GM04503 (cell line): ENCODE results near the gene MPP3.
"Not testable (repeated sequence)": the region's sequence is repeated elsewhere in the genome, so short reads cannot be mapped to it uniquely, and the experiment has no call there.

Source experiments
- DNase-seq: peaks from one replicate; pipeline ENCODE4 v3.0.0-alpha.2; 2012; ENCODE audit warnings: low read depth

MPP3 gene, protein sequence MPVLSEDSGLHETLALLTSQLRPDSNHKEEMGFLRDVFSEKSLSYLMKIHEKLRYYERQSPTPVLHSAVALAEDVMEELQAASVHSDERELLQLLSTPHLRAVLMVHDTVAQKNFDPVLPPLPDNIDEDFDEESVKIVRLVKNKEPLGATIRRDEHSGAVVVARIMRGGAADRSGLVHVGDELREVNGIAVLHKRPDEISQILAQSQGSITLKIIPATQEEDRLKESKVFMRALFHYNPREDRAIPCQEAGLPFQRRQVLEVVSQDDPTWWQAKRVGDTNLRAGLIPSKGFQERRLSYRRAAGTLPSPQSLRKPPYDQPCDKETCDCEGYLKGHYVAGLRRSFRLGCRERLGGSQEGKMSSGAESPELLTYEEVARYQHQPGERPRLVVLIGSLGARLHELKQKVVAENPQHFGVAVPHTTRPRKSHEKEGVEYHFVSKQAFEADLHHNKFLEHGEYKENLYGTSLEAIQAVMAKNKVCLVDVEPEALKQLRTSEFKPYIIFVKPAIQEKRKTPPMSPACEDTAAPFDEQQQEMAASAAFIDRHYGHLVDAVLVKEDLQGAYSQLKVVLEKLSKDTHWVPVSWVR

DNA sequence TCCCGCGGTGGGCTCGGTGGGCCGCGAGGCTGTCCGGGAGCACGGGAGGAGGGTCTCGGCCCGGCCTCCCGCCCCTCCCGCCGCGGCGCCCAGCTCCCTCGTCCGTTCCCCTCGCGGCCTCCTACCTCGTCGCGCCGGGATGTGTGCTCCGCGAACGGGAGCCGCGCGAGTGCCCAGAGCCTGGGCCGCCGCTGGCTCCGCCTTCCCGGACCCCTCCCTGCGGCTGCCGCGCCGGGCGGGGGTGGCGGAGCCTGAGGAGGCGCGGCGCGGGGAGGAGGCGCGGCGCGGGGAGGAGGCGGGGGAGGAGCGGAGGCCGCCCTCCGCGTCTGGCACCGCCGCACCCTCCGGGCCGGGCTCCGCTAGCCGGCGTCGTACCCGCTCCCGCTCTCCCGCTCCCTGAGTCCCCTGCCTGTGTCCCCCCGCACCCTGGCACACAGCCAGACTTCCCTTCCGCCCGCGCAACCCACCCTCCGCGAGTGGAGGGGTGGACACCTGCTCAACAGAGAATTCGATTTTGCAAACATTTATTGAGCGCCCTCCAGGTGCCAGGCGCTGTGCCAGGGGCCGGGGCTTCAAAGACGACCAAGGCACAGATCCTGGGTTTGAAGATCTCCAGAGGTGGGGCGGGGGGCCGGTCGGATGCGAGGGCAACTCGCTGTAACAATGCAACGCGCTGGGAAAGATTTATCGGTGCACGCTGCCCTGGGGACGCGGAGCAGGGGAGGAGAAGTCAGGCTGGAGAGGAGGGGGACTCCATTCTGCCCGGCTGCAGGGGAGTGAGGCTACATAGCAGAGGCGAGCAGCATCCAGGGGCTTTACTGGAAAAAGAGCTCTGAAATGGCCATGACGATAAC is at the start of gene MPP3:
MPP3 (minus strand) TSS at position 171 of the 854 bp plus-strand sequence. CDS start 1,240 bp downstream, outside the sequence.
- DNase-seq, result peak; percentile 7

DNA sequence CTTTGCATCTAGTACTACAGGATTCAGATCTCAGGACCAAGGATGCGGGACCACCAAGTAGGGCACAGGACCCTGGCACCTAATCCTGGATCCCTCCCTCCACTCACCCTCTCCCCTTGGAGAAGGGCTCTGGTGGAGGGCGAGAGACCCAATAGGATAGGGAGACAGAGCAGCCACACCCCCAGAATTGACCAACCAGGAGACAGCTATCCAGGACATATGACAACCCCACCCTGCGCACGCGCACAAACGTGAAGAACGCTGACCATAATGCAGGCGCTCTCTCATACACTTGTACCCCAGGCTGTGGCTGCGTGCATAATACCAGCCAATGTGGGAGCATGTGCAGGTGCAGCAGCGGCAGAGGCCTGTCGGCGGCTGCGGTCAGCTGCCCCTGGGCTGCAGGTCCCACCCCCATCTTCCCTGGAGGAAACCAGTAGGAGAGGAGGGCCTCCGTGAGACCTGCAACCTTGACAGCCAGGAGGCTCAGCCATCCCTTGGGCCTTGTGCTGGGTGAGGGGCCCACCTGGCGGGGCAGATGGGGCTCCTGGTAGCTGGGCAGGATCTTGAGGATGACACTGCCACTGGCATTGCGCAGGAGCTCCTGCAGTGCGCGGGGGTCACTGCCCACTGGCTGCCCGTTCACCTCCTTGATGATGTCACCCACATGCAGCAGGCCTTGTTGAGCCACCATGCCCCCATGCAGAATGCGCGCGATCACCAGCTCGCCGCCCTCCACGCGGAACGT is 49.0 kb upstream of the MPP3 start:
- DNase-seq, result no peak

DNA sequence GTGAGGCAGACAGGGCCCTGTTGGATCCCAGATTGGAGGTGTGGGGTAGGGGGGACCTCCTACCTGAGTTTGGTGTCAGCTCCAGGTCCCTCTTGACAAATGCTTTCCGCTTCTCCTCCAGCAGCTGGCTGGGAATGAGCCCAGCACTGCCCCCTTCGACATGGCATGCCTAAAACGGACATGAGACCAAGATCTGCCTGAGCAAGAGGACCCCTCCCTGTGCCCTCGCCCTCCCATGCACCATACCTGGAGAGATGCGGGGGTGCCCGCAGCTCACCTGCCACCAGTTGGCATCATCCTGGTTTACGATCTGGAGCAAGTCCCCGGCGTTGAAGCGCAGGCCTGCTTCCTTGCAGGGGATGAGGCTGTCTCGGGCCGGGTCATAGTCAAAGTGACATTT is 48.2 kb upstream of the MPP3 start:
- DNase-seq, result no peak

DNA sequence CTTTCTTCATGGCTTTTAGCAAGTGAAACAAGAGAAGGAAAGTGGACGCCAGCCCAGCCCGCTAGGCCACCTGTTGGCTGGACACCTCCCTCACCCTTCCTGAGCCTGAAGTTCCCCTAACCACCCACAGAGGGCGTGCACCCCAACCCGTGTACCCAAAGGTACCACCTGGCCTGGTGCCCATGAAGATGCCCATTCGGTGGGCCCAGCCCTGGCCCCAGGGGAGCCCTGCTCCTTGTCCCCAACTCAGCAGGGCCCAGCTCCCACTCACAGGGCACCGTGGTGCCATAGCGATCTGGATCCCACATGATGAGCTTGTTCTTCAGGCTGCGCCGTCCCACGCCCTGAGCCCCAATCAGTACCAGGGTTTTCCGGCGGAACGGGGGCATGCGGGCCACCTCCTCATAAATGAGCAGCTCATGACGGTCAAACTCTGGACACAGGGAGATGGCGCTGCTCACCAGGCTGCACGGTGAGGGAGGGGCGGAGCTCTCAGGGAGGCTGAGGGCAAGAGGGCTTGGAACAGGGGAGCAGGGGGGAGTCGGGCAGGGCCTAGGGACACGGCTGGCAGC is 47.6 kb upstream of the MPP3 start:
- no peak for DNase-seq

DNA sequence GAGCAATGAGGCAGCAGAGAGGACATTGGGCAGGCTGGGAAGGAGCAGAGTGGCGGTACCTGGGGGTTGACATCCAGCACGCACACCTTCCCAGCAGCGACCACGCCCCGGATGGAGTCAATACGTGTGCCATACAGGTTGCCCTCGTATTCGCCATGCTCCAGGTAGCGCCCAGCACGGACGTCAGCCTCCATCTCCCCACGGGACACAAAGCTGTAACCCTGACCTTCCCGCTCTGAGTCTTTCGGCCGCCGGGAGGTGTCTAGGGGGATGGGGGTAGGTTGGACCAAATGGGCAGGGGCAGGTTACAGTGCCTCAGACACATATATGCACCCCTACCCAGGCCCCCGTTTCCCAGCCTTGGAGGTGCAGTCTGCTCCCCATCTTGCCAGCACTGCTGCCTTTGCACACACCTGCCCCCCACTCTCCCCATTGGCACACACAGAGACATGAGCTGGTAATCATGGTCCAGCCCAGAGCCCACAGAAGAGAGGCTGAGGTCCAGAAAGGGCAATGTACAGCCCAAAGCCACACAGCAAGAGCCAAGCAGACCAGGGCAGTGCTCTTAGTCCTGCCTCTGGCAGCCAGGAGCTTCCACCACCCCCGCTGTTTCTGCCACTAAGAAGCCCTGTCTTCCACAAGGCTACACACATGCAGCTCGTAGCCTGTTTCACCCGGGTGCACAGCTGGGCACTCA is 46.9 kb upstream of the MPP3 start:
- DNase-seq, result no peak

DNA sequence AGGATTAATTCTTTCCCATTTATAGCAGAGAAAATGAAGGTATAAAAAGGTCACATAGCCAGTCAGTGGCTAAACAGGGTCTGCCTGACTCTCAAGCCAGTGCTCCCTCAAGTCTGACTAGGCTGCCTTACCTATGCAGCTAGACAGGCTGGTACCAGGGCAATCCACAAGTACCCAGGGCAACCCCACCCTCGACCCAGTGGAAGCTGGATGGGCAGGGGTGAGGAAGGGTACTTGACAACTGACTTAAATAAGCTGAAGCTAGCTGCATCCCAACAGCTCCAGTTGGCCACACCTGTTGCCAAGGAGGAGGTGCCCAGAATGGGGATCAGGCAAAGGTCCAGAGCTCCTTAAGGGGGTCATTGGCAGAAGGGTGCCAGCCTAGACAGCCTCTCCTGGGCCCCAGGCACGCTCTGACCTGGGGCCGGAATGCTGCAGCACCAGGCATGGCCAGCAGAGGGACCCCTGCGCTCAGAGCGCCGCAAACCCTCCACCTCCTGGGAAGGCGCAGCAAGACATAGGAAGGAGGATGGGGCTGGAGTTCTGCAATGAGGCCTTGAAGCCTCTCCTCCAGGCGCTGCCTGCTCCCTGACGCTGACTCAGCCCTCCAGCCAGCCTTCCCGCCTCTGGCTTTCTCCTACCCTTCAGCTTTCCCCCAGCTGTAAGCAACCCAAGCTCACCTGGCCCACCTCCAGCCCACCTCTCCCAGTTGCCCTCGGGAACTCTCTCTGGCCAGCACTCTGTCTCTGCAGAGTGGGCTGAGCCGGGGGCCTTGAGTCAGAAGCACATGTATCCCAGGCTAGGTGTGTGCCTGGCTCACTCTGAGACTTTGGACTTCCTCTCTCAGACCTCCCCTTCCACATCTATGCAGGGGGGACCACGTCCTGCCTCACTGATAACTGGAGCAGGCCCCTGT is 45.6 kb upstream of the MPP3 start:
- DNase-seq, result peak; percentile 51

DNA sequence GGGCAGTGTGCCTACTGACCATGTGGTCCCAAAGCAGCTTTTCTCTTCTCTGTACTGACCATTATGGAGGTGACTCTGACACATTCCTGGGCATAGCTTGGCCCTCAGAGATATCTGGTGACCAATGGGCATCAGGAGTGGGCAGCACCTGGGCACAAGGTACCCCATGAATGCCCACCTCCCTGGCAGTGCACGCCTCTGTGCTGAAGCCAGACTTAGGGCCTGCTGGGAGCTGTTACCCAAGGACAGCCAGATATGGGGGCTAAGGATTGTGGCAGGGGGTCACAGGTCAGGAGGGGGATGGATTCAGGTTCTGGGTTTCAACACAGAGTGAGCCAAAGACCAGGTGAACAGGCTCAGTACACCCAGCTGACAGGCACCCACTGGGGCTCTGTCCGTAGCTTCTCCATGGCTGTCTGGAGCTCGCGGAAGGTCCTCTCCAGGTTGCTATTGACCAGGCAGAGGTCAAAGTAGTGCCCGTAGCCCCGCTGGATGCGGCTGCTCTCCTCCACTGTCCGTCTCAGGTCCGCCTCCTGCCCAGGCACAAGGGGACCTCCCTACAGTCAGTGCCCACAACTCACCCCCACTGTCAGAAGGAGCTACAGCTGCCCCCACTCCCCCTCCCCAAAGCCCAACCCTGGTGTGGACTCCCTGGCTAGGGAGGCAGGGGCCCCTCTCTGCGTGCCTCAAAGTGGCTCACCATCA is 44.7 kb upstream of the MPP3 start:
- DNase-seq, result no peak

DNA sequence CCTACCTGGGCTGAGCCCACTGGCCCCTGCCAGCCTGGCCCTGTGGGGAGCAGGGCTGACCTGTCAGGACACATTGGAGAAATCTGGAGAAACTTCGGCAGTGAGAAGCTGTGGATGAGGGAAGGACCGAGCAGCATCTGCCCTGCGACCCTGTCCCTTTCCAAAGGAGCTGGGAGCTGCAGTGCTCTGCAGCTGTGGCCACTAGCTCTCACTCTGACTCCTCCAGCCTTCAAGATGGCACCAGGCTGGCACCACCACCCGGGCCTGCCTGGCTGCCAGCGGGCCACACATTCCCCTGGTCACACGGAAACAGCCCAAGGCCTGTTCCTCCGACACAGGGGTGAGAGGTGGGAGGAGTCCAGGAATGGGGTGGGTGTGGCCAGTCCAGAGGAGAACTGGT is 44.1 kb upstream of the MPP3 start:
- DNase-seq, result no peak

DNA sequence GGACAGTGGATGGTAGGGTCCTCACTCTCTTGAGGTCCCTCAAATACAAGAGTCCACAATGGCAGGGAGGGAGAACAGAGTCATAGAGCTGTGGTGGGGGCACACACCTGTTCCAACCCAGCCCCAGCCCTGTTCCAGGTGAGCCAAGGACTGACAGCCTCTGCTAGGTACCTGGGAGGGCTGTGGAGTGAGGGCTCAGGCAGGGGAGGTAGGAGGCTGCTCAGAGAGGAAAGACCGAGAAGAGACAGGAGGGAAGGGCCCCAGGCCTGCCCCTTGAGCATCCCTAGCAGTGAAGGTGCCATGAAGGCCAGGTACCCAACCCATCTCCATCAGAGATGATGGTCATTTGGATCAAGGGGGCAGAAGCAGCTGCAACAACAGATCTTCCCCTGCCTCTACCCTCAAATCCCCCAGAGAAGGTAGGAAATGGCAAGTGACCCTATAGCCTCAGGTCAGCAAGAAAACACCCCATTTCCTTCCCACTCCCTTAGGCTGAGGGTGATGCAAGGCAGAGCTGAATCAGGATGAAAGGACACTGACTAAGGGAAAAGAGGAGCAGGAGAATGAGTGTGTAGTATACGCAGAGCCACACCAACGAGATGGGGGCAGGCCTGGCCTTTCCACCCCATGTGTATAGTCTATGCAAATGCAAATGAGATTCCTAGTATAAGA is 42.7 kb upstream of the MPP3 start:
- no peak for DNase-seq

DNA sequence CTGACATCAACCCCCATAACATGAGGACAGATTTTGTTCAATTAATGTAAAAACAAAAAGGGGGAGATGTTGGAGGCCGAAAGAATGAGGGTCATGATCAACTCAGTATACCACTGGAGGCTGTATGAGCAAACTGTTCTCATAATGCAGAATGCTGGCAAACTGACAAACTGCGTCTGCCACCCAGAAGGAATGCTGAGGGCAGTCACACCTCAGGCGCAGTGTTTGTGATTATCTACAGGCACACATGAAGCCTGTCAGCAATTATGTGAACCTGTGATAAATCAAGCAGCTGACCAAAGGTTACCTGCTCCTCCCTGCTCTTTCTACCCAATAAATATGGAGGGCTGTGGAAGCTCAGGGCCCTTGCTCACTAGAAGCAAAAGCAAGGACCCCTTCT is 41.3 kb upstream of the MPP3 start:
- no peak for DNase-seq

DNA sequence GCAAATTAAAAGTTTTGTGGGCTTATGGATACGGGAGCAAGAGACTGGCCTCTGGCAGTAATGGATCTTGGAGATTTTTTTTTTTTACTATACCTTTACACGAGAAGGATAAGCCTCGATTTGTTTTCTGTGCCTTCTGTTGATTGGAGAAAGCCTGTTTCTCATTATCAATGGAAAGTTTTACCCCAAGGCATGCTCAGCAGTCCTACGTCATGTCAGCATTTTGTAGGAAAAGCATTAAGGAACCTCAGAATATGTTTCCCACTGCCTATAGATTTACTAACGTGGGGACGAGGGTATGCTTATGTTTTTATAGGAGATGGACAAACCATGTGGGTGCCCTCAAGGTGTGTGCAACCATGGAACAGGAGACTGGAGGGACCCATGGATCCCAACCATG is 40.9 kb upstream of the MPP3 start:
- DNase-seq, result no peak

DNA sequence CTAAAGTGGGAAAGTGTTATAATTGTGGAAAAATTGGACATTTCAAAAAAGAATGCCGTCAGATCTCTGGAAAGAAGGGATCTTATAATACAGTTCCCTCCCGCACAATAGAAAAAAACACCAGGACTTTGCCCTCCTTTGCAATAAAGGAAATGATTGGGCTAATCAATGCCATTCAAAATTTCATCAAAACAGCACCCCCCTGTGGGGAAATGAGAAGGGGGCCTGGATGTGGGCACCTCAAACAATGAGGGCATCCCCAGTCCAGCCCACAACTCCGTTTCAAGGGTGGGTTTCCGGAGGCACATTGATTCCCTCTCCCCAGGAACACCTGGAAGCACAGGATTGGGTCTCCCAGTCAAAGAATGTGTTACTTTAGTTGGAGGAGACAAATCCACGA is 40.1 kb upstream of the MPP3 start:
- no peak for DNase-seq

DNA sequence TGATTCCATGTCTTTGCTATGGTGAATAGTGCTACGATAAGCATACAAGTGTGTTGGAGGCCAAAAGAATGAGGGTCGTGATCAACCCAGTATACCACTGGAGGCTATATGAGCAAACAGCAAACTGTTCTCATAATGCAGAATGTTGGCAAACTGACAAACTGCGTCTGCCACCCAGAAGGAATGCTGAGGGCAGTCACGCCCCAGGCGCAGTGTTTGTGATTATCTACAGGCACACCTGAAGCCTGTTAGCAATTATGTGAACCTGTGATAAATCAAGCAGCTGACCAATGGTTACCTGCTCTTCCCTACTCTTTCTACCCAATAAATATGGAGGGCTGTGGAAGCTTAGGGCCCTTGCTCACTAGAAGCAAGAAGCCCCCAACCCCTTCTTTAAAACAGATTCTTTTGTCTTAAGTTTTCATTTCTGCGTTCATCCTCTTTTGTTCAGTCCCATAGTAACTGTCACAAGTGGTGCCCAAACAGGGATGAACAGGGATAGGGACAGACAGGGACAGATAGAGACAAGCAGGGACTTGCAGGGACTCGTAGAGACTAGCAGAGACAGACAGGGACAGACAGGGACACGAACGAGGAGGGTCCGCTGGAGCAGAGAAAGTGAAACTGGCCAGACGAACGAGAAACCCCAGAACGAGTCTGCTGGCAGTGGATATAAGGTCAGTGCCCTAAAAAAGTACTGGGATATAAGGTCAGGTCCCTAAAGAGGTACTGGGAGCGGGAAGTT is 39.2 kb upstream of the MPP3 start:
- DNase-seq, result no peak

DNA sequence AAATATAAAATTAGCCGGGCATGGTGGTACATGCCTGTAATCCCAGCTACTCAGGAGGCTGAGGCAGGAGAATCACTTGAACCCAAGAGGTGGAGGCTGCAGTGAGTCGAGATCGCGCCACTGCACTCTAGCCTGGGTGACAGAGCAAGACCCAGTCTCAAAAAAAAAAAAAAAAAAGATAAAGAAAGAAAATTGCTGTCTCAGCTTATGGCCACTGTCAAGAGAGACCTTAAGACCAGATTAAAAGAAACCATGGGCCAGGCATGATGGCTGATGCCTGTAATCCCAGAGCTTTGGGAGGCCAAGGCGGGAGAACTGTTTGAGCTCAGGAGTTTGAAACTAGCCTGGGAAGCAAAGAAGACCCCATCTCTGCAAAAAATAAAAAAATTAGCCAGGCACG is 36.1 kb upstream of the MPP3 start:
- DNase-seq, result not testable (repeated sequence)

DNA sequence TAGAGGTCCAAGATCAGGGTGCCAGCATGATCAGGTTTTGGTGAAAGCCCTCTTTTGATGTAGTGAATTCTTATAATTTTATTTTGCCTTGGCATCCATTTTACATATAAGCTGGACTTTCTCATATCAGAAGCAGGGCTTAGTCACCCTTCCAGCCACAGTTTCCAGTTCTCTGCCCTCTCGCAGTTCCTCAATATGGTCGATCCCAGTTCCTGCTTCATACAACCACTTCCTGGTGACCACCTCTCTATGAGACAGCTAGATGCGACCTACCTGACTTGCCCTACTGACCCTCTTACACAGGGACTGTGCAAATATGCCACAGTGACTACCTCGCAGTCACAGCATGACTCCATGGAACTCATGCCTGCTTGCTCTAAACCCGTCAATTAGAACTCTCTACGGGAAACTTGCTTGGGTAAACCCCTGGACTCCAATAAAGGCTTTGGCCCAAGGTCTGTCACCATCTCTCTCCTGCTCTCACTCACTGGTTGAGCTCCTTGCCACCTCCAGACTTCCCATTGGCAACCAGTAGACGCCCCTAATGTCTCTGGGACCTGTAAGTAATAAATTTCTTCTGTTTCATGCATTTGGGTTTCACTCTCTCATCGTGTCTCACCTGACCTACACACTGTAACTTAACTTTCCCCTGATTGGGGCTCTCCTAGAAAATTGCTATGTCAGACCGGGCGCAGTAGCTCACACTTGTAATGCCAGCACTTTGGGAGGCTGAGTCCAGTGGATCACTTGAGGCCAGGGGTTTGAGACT is 35.5 kb upstream of the MPP3 start:
- no peak for DNase-seq

DNA sequence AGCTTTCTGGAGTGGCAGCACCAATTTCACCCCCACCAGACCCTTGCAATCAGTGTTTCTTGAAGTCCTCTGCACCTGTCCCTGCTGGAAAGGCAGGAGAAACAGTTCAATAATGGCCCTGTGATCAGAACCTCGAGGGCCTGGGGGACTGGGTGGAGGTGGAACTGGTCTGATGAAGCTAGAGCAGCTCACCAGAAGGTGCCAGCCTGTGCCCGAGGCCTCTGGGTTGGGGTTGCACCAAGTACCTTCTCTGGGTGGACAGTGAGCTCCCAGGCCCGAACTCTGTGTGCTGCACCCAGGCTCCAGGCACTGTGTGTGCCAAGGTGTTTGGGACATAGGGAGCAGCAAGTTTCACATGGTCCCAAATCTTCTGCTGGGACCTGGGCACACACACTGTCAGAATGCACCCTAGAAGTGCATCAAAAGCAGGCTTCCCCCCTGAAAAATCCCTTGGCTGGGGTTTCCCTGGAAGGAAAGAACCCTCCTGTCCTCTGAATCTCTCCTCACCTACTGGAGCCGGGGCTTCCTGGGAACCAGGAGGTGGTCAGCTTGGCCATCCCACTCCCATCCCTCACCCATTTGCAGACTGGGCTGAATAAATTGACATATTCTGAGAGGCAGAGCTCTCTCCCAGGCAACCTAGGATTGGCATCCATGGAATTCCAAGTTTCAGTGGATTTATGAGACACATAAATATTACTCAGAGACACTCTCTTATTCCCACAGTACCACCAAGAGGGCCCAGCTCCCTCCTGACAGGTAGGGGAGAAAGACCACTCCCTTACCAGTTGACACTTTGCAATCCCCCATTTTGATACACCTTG is 31.4 kb upstream of the MPP3 start:
- DNase-seq, result no peak
